Esophagus squamous epithelium (tissue), 4 donors: Measurements from ENCODE around the gene SEMA5A.

Experiments used
- POLR2A ChIP-seq, 4 donors: fragments of 450-650 bp; IDR thresholded peaks; one replicate each; pipeline ENCODE4 v1.6.1; 2017; ENCODE audit warnings: antibody characterized with exemption in 4 of 4, mild to moderate bottlenecking in 4 of 4, moderate library complexity in 3 of 4
- TF ChIP-seq, protein P1 (sequence below), 6 experiments: fragments of 450-650 bp in 4 of 6; fragments of 200-600 bp in 2 of 6; sonication (generic) in 2 of 6; IDR thresholded peaks; one replicate each; pipeline ENCODE4 v1.5.1; 2016 to 2019; ENCODE audit warnings: antibody characterized with exemption in 6 of 6, mild to moderate bottlenecking in 4 of 6, moderate library complexity in 4 of 6

GRCh38 chr5:8997542-8998070, 548.3 kb downstream of the SEMA5A start:
- TF ChIP-seq, protein P1, sequence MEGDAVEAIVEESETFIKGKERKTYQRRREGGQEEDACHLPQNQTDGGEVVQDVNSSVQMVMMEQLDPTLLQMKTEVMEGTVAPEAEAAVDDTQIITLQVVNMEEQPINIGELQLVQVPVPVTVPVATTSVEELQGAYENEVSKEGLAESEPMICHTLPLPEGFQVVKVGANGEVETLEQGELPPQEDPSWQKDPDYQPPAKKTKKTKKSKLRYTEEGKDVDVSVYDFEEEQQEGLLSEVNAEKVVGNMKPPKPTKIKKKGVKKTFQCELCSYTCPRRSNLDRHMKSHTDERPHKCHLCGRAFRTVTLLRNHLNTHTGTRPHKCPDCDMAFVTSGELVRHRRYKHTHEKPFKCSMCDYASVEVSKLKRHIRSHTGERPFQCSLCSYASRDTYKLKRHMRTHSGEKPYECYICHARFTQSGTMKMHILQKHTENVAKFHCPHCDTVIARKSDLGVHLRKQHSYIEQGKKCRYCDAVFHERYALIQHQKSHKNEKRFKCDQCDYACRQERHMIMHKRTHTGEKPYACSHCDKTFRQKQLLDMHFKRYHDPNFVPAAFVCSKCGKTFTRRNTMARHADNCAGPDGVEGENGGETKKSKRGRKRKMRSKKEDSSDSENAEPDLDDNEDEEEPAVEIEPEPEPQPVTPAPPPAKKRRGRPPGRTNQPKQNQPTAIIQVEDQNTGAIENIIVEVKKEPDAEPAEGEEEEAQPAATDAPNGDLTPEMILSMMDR (IDR thresholded peaks at IDR 0.05) = no peak
- no peak for TF ChIP-seq POLR2A (IDR thresholded peaks at IDR 0.05)
